ENCODE data around the gene ELMO1.

DNA sequence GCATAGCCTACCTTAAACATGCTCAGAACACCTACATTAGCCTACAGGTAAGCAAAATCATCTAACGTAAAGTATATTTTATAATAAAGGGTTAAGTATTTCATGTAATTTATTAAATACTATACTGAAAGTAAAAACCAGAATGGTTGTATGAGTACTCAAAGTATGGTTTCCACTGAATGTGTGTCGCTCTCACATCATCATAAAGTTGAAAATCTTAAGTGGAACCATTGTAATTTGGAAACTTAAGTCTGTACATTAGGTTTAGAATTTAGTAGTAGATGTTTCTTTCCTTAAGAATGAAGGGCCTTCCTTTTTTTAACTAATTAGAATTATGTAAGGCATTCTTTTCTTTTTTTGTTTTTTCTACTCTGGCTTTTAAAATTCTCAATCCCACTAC is 484.4 kb downstream of the ELMO1 start:
- TF ChIP-seq POLR2A (IDR thresholded peaks at IDR 0.05; ENCODE audit: extremely low read depth, insufficient read length) (no peak), CTCF (IDR thresholded peaks at IDR 0.05; ENCODE audit: low read depth, low read length) (no peak)

All from NB4 (cell line).